ENCODE results near the gene PTTG1IP.

PTTG1IP gene

GRCh38 chr21:44819283-44820243, 53.9 kb downstream of the PTTG1IP start:
- no peak for DNase-seq (ENCODE audit: low spot score)

- no peak for DNase-seq (ENCODE audit: low spot score)
These were observed 54.9 kb downstream of the PTTG1IP start for GRCh38 chr21:44818640-44819011.

- peak; percentile 94 for DNase-seq (ENCODE audit: low spot score)
These were observed 55.4 kb downstream of the PTTG1IP start, which contains the start of gene SUMO3 for GRCh38 chr21:44817914-44818639. Gene SUMO3 (minus strand): TSS chr21:44818062. CDS start chr21:44817968, 94 bp downstream.

GRCh38 chr21:44817506-44817880, 56.0 kb downstream of the PTTG1IP start:
- peak; percentile 98 for DNase-seq (ENCODE audit: low spot score)

- DNase-seq (ENCODE audit: low spot score), result no peak
These were observed 56.6 kb downstream of the PTTG1IP start for GRCh38 chr21:44816761-44817505.

GRCh38 chr21:44815852-44816628, 57.5 kb downstream of the PTTG1IP start:
- DNase-seq (ENCODE audit: low spot score), result no peak

GRCh38 chr21:44815225-44815624, 58.3 kb downstream of the PTTG1IP start:
- no peak for DNase-seq (ENCODE audit: low spot score)

- no peak for DNase-seq (ENCODE audit: low spot score)
These were observed 58.9 kb downstream of the PTTG1IP start for GRCh38 chr21:44814498-44815023.

GRCh38 chr21:44813727-44814126, 59.8 kb downstream of the PTTG1IP start:
- no peak for DNase-seq (ENCODE audit: low spot score)

- DNase-seq (ENCODE audit: low spot score), result no peak
These were observed 60.3 kb downstream of the PTTG1IP start for GRCh38 chr21:44813149-44813548.

- DNase-seq (ENCODE audit: low spot score), result no peak
These were observed 60.9 kb downstream of the PTTG1IP start for GRCh38 chr21:44812640-44813039.

- DNase-seq (ENCODE audit: low spot score), result no peak
These were observed 62.7 kb downstream of the PTTG1IP start for GRCh38 chr21:44810779-44811178.

- DNase-seq (ENCODE audit: low spot score), result no peak
These were observed 67.6 kb downstream of the PTTG1IP start for GRCh38 chr21:44805859-44806258.

GRCh38 chr21:44805226-44805625, 68.3 kb downstream of the PTTG1IP start:
- DNase-seq (ENCODE audit: low spot score), result no peak

GRCh38 chr21:44804762-44805161, 68.7 kb downstream of the PTTG1IP start:
- no peak for DNase-seq (ENCODE audit: low spot score)

GRCh38 chr21:44803651-44804050, 69.8 kb downstream of the PTTG1IP start:
- DNase-seq (ENCODE audit: low spot score), result no peak

- no peak for DNase-seq (ENCODE audit: low spot score)
These were observed 70.9 kb downstream of the PTTG1IP start for GRCh38 chr21:44802396-44803153.

- peak; percentile 95 for DNase-seq (ENCODE audit: low spot score)
These were observed 71.8 kb downstream of the PTTG1IP start, which contains the start of gene UBE2G2 for GRCh38 chr21:44801468-44802395. Gene UBE2G2 (minus strand): TSS chr21:44801820. CDS start chr21:44801748, 72 bp downstream.

GRCh38 chr21:44800971-44801467, 72.5 kb downstream of the PTTG1IP start:
- DNase-seq (ENCODE audit: low spot score), result peak; percentile 41
